ENCODE measurements around the gene DCAF5. TPM values are rescaled to one million over a fixed set of nuclear protein-coding genes. Genes with fewer than 3 reads are reported as not detected.
A peak's percentile ranks its signal among the peaks of the same experiment; 100 is the strongest.
"Not testable (repeated sequence)": the region's sequence is repeated elsewhere in the genome, so short reads cannot be mapped to it uniquely, and the experiment has no call there.

Gene DCAF5
- polyA plus RNA-seq, 3 donors: 56.3 to 65.9 (median 57.9) TPM

DNA sequence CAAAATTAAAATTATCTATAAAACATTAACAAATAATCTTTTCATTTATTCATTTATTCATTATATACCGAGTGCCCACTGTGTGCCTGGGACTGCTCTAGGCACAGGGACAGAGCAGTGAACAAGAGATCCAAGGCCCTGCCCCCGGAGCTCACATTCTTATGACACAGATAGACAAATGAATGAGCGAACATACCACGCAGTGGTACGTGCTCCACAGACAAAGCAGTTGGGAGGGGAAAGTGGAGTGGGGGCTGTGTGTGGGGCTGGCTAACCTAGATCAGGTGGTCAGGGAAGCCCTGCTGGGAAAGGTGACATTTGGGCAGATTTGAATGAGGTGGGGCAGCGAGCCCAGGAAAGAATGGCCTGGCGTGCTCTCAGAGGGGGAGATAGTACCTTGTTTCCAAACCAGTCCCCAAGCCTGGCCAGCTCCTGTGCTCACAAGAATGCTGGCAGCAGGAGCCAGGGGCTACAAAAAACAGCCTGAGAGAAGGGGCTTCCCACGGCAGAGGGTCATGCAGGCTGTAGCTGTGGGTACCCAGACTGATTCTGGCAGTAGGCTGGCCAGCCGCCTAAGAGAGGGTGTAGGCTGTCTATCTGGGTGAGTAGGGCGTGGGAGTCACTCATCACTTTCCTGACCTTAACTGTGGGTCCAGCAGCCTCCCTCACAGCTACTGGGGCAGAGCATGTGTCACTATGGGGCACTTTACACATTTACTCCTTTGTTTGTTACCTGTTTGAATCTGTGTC lies 116.0 kb downstream of the DCAF5 start:
- no peak for DNase-seq (ENCODE audit: extremely low read depth in 1 of 11, low read depth in 9 of 11, low spot score in 4 of 11)

DNA sequence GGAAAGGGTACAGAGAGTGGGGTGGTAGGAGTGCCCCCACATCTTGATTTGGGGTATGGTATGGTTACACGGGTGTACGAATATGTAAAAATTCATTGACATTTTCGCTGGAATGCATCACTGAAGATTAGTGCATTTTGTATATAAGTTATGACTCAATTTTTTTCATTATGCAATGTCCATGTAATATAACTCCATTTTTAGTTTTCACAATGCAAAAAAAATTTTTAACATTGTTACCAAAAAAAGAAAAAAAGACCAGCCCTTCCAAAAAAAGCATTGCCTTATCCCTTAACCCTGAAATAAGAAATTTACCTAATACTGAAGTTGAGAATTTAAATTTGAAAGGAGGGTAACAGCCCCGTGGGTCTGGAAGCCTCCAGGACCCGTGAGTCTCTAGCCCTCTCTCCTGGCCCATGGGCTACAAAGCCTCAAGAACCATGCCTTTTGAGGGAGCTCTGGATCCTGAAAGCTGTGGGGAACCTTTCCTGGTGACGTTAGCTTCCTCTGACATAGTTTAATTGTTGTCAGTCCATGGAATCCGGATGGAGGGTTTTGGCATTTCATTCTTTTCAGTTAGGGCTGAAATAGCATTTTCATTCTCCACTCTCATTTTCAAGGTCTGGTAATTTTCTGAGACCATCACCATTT lies 118.2 kb downstream of the DCAF5 start:
- DNase-seq (ENCODE audit: extremely low read depth in 1 of 11, low read depth in 9 of 11, low spot score in 4 of 11): no peak

DNA sequence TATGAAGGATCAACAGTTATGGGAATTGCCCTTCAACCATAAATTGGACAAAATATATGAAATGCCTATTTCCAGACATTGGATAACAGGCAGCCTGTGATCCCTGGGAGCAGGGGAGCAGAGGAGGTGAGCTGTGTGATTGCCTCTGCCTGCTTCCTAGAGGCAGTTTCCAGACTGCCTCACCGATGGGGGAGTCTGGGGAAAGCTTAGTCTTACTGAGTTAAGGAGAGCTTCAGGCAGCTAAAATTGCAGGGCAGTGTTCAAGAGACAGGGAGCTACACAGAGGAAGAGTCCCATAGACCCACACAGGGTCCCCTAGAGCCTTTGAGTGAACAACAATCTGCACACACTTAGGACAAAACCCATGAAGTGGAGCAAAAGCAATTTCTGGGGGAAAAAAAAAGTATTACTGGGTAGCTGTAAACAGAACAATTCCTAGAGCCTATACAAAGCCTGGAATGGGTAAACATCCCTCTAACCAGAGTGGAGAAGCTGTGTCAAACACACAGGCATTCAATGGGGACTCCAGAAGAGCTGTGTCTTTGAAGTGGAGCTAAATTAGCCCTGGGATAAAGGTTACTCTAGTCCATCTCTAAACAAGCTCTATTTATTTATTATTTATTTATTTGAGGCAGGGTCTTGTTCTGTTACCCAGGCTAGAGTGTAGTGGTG lies 125.5 kb downstream of the DCAF5 start:
- no peak for DNase-seq (ENCODE audit: extremely low read depth in 1 of 11, low read depth in 9 of 11, low spot score in 4 of 11)

DNA sequence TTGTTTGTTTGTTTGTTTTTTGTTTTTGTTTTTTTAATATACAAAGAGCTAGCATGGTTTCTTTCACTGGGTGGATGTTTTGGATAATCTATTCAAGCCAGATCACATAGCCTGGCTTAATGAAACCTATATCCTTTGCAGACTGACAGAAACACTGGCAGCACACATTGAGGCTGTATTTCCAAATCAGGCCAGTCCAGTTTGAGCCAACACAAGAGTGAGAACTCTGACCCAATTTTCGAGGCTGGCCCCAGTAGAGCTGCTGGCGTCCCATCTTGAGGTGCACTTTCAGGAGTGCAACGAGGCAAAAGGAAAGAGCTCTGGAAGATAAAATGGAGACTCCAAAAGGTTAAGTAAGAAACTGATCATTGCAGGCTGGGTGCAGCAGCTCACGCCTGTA lies 129.9 kb downstream of the DCAF5 start:
- DNase-seq (ENCODE audit: extremely low read depth in 1 of 11, low read depth in 9 of 11, low spot score in 4 of 11): no peak

DNA sequence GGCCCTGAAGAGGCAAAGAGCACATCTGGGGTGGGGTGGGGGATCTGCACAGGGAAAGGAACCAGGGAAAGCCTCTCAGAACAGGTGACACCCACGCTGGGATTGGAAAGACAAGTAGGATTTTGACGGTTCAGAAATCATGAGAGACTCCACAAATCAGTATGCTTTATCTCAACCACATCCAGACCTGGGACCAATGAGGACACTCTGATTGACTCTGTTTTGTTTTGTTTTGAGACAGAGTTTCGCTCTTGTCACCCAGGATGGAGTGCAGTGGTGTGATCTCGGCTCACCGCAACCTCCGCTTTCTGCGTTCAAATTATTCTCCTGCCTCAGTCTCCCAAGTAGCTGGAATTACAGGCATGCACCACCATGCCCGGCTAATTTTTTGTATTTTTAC lies 130.8 kb downstream of the DCAF5 start:
- DNase-seq (ENCODE audit: extremely low read depth in 1 of 11, low read depth in 9 of 11, low spot score in 4 of 11): not testable (repeated sequence)

DNA sequence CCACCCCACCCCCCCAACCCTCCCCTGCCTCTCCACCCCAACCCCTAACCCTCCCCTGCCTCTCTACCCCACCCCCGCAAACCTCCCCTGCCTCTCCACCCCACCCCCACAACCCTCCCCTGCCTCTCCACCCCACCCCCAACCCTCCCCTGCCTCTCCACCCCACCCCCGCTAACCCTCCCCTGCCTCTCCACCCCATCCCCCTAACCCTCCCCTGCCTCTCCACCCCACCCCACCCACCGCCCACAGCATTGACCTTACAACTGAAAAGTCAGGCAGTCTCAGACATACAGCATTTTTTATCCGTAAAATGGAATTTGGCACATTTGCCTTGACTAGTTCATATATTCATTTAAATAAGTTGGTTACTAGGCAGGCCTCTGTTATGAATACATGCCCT lies 135.2 kb downstream of the DCAF5 start:
- DNase-seq (ENCODE audit: extremely low read depth in 1 of 11, low read depth in 9 of 11, low spot score in 4 of 11): no peak

DNA sequence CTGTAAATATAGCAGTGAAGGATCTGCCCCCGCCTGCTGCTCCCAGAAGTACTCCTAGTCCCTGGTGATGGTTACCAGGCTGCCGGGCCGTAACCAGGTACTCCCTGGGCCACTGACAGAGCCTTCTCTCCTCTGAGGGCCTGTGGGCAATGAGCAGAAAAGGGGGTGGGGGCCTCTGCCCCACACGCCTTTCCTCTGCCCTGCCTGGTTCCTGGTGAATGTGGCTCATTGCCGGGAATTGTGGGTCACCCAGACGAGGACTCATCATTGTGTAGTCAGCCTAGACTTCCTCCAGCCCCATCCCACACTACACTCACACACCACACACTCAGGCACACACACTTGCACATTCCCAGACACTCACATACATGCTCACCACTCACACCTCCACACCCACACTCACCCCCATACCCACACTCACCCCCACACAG lies 138.1 kb downstream of the DCAF5 start:
- no peak for DNase-seq (ENCODE audit: extremely low read depth in 1 of 11, low read depth in 9 of 11, low spot score in 4 of 11)

DNA sequence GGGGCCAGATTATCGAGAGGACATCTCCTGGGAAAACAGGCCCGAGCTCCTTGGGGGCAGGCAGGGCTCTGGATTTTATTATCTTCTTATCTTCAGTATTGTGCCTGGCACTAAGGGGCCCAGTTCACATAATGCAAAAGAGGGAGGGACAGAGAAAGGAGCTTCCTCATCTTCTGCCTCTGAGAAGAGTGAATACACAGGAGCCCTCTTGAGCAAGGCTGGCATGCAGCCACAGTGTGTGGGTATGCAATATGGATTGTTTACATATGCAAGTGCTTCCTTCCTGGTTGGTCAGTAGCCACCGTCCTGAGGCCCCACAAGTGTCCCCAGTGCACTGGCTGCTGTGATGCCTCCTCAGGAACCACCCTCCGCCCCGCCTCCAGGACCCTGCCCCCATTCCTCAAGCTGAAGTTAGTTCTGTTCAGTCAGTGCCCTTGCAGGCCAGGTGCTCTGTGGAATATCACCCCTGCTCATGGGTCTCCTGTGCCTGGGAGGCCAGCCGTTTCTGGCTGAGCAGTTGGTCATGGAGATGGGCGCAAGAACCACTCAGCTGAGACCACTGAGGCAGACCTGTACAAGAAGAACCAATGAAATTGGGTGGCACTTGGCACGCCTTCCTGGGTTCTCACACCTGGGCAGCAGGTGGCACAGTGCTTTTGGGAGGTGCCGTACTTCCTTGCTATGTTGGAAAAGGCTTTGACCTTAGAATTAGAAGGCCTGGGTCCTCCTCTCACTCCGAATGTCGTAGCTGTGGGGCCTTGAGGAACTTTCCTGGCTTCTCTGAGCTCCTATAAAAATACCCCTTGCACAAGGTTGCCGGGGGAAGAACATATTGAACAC lies 138.8 kb downstream of the DCAF5 start:
- no peak for DNase-seq (ENCODE audit: extremely low read depth in 1 of 11, low read depth in 9 of 11, low spot score in 4 of 11)

DNA sequence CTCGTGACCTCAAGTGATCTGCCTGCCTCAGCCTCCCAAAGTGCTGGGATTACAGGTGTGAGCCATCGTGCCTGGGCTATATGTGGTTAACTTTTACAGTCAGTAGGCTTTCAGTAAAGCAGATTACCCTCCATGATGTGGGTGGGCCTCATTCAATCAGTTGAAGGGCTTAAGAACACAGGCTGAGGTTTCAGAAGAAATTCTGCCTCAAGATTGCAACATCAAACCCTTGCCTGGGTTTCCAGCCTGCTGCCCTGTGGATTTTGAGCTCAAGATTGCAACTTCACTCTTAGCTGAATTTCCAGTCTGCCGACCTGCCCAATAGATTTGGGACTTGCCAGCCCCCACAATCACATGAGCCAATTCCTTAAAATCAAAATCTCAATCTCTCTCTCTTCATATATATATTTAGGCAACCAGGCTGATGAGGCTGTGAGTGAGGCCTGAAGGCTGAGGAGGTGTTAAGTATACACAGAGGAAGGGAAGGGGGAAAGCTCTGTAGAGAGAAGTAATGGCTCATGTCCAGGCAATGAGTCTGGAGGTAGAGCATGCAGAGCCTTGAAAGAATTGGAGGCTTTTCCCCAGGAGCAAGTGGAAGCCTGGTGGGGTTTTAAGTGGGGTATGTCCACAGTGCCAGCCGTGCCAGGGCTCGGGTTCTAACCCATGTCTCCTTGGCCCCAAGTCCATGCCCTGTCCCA lies 140.5 kb downstream of the DCAF5 start:
- no peak for DNase-seq (ENCODE audit: extremely low read depth in 1 of 11, low read depth in 9 of 11, low spot score in 4 of 11)

DNA sequence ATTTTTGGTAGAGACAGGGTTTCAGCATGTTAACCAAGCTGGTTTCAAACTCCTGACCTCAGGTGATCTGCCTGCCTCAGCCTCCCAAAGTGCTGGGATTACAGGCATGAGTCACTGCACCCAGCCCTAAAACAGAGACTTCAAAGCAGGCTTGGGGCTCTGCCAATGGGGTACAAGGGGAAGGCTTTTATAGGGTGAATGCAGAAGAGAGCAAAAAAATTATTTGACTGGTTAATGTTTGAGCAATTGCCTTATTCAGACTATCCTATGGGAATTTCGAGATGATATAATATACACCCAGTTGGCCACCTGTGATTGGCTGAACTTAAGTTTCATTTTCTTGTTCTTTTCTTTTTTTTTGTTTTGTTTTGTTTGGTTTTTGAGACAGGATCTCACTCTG lies 142.3 kb downstream of the DCAF5 start:
- no peak for DNase-seq (ENCODE audit: extremely low read depth in 1 of 11, low read depth in 9 of 11, low spot score in 4 of 11)

DNA sequence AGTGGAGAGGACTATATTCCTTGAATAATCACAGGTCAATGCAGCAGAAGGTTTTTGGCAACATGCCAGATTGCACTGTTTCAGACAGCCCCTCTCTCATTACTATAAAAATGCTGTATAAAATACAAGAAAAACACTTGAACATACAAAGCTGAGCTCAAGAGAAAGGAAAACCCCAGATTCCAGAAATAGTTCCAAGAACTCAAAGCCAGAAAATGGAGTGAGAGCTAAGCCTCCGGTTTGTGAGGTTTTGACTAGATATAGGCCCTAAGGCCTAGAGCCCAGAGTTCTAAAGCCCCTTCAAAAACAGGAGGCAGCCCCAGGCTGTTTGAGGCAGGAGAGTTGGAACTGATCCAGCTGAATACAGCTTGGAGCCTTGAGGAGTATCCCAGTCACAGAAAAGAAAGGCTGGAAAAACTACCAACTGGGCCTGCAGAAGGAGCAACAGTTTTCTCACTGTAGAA lies 144.5 kb downstream of the DCAF5 start:
- DNase-seq (ENCODE audit: extremely low read depth in 1 of 11, low read depth in 9 of 11, low spot score in 4 of 11): peak in 10 of 11 donors; percentile 25 to 71 (median 42)

DNA sequence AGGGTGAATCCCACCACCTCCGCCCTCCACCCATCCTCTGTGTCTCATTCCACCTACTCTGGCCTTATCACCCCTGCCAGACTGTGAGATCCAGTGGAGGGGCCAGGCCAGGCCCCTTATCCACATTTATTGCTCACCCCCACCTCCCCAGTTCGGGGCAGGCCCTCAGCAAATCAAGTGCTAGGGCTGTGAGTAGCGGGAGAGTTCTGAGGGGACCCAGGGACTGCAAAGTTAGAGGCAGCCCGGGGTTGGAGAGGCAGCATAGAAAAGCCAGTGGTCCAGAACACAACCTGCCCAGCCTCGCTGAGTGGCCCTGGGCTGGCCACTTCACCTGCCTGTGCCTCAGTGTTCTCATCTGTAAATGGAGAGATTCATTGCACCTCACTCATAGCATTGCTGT lies 146.6 kb downstream of the DCAF5 start:
- DNase-seq (ENCODE audit: extremely low read depth in 1 of 11, low read depth in 9 of 11, low spot score in 4 of 11): no peak

DNA sequence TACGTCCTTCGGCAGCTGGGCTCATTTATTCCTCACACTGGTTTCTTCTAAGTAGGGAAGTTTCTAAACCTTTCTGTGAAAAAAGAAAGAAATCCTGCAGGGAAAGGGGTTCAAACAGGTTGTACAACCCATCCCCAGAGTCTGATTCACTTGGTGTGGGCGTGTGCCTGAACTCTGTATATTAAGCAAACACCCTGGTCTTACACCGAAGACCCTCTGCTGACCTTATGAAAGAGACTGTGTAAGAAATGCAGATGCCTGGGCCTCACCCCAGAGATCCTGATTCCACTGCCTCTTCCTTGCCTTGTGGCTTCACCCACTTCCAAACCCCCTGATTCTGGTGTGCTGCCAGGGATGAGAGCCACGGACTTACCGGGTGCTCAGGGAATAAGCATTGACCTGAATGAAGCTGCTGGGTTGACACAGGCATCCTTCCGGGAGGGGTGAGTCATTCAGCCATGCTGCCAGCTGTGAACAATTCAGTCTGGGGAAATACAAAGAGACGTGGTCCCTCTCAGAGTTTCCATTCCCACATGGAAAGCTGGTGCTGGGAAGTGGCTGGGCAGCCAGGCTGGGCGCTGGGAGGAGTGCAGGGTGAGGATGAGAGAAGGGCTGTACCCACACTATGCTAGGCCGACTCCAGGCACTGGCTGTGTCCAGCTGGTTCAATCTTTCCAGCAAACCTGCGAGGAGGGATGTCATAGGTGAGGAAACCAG lies 147.3 kb downstream of the DCAF5 start:
- DNase-seq (ENCODE audit: extremely low read depth in 1 of 11, low read depth in 9 of 11, low spot score in 4 of 11): no peak

DNA sequence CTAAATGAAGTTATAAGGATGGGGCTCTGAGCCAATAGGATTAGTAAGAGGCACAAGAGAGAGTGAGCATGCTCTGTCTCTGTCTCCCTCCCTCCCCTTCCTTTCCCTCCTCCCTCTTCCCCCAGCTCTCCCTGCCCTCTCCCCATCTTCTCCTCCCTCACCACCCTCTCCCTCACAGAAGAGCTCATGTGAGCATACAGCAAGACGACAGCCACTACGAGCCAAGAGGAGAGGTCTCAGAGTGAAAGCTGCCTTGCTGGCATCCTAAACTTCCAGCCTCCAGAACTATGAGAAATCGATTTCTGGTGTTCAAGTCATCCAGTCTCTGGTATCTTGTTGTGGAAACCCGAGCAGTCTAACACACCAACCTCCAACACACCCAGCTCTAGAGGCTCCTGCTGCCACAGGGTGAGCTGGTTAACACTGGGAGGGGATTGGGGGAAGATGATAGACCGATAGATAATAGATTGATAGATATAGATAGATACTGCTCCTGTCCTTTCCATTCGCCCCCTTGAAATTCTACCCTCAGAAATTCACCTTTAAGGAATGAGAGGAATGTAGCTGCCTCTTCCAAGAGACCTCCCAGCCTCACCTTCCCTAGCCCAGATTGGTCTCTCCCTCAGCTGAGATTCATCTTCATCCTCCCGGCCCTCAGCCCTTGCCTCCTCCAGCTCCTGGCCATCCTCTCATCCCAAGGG lies 148.0 kb downstream of the DCAF5 start:
- no peak for DNase-seq (ENCODE audit: extremely low read depth in 1 of 11, low read depth in 9 of 11, low spot score in 4 of 11)

DNA sequence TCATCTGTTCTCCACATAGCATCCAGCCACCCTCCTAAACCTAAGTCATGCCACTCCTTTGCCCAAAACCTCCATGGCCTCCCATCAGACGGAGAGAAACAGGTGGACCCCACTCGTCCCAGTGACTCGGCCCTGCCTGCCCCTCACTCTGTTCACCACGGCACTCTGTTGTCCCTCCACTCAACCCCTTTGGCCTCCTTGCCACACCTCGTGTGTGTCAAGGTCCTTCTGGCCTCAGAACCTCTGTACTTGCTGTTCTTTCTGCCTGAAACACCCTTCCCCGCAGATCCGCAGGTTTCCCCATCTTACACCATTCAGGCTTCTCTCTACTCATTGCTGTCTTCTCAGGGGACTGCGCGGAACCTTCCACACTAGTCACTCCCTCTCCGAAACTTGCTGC lies 149.3 kb downstream of the DCAF5 start:
- DNase-seq (ENCODE audit: extremely low read depth in 1 of 11, low read depth in 9 of 11, low spot score in 4 of 11): no peak

DNA sequence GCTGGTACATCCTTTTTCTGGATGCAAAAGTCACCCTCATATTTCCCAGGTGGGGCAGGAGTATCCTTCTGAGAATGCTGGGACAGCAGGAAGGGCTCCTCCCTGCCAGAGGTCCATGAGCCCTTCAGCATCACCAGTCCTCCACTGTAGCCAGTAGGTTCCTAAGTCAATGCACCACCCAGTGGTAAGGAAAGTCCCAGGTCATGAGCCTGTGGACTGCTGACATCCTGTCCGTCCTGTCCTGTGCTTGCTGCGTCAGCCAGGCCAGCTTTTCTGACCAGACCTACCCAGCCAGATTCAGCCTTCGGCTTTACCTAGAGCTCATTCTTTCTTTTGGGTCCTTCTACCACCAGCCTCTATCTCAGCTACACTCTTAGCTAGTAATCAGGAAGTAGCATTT lies 150.8 kb downstream of the DCAF5 start:
- no peak for DNase-seq (ENCODE audit: extremely low read depth in 1 of 11, low read depth in 9 of 11, low spot score in 4 of 11)

DNA sequence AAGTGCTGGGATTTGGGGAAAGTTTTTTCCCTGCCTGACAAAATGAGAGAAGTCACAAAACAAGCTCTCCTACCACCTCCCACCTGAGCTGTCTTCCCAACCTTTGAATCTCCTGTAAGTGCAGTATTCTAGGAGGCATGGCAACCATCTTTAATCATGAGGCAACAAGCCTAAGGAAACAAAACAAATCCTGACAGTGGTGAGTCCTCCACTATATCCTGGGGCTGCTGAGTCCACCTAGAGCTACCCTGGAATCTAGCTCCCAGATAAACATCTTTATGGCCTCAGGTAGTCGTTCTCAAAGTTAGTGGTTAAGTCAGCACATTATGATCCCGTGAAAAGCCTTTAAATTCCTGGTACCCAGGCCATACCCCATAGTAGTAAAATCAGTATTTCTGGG lies 151.5 kb downstream of the DCAF5 start:
- no peak for DNase-seq (ENCODE audit: extremely low read depth in 1 of 11, low read depth in 9 of 11, low spot score in 4 of 11)

Data from renal cortex interstitium (tissue), 11 donors.